AG09309 (cell line): ENCODE data around the gene KAZN.
A peak's percentile ranks its signal among the peaks of the same experiment; 100 is the strongest.

Experiments used
- DNase-seq: peaks from one replicate; pipeline ENCODE4 v3.0.0-alpha.2; 2010; ENCODE audit warnings: low read depth
- H3K4me3 ChIP-seq: 2 replicates; pipeline ENCODE4 v1.5.1; 2011; ENCODE audit warnings: mild to moderate bottlenecking, low read depth, low read length, moderate library complexity; ENCODE audit not compliant: control insufficient read depth
- CTCF ChIP-seq: IDR thresholded peaks from 2 replicates; pipeline ENCODE4 v1.5.1; 2011; ENCODE audit warnings: mild to moderate bottlenecking, low read depth, low read length, inconsistent platforms; ENCODE audit not compliant: insufficient read depth, control insufficient read depth; ENCODE audit errors: missing control alignments

KAZN gene

GRCh38 chr1:14964711-14965055, 366.2 kb downstream of the KAZN start:
- DNase-seq = no peak
- no peak overlapping the region for H3K4me3 ChIP-seq
- TF ChIP-seq CTCF = no peak

GRCh38 chr1:14968251-14968851, 369.9 kb downstream of the KAZN start:
- TF ChIP-seq CTCF = no peak
- no peak overlapping the region for H3K4me3 ChIP-seq
- peak; percentile 80 for DNase-seq

- DNase-seq = no peak
- no peak for TF ChIP-seq CTCF
- no peak overlapping the region for H3K4me3 ChIP-seq
Observed at GRCh38 chr1:14969006-14969405, 370.5 kb downstream of the KAZN start.

- no peak overlapping the region for H3K4me3 ChIP-seq
- DNase-seq = peak; percentile 80
- no peak for TF ChIP-seq CTCF
Observed at GRCh38 chr1:14970115-14970798, 371.8 kb downstream of the KAZN start.

- DNase-seq = no peak
- TF ChIP-seq CTCF = no peak
- no peak overlapping the region for H3K4me3 ChIP-seq
Observed at GRCh38 chr1:14970799-14971141, 372.3 kb downstream of the KAZN start.

- no peak overlapping the region for H3K4me3 ChIP-seq
- no peak for DNase-seq
- TF ChIP-seq CTCF = no peak
Observed at GRCh38 chr1:14971221-14971620, 372.7 kb downstream of the KAZN start.
